ENCODE measurements around the gene RTN4RL2. TPM values are rescaled to one million over a fixed set of nuclear protein-coding genes. Genes with fewer than 3 reads are reported as not detected.

RTN4RL2 gene
- total RNA-seq, 1 experiment from 2014 or later = 0.90 TPM

GRCh38 chr11:57476757-57477506, 16.6 kb downstream of the RTN4RL2 start:
- ATAC-seq = peak; percentile 86
- ChIA-PET POLR2A (no interaction called here), CTCF (interaction anchor here (0.6 to 1.2 kb wide), 6 partner anchors 12 to 131 kb away, joined by 3 to 7 read pairs (median 4); no protein-coding TSS in a partner anchor)
- H3K9me3 ChIP-seq (ENCODE audit: control insufficient read depth, insufficient read depth, low read depth, low read length) = no peaks in the 10 kb centered on the region
- H3K36me3 ChIP-seq (ENCODE audit: control insufficient read depth, insufficient read depth, low read length) = no peaks in the 10 kb centered on the region
- no peak overlapping the region for H3K27ac ChIP-seq (ENCODE audit: low read length)
- in situ Hi-C loops (cut with HindIII; ENCODE audit: low pct_unique_long_range_greater_than_20kb, low sequenced_read_pairs) = no loop called here
- no TSS peak for BruUV-seq (replicated peaks)
- H3K4me3 ChIP-seq (ENCODE audit: low read depth in 2 of 2, low read length in 2 of 2) = peak overlapping the region; percentile 34 to 39
- DNase-seq (ENCODE audit: low read depth, low spot score) = no peak
- TF ChIP-seq TCF7L2 (IDR thresholded peaks at IDR 0.05; ENCODE audit: low read depth, low read length) (no peak), CTCF (IDR thresholded peaks at IDR 0.05) (peak; percentile 79)
- intact Hi-C loops (cut with micrococcal nuclease; ENCODE audit: unreplicated experiment) = no loop called here
- H3K27me3 ChIP-seq (ENCODE audit: control insufficient read depth, insufficient read depth, low read length) = peaks cover 15% of the 10 kb centered on the region
- H3K4me1 ChIP-seq (ENCODE audit: control insufficient read depth, insufficient read depth, low read length) = no peaks in the 10 kb centered on the region; the same call in 1 of the 2 replicates

GRCh38 chr11:57477507-57478189, 17.3 kb downstream of the RTN4RL2 start:
- H3K27me3 ChIP-seq (ENCODE audit: control insufficient read depth, insufficient read depth, low read length) = peaks cover 15% of the 10 kb centered on the region
- no peak for ATAC-seq
- ChIA-PET POLR2A (no interaction called here), CTCF (interaction anchor here (0.6 to 1.4 kb wide), 5 partner anchors 16 to 163 kb away, joined by 4 to 7 read pairs (median 6); no protein-coding TSS in a partner anchor)
- in situ Hi-C loops (cut with HindIII; ENCODE audit: low pct_unique_long_range_greater_than_20kb, low sequenced_read_pairs) = no loop called here
- H3K4me3 ChIP-seq (ENCODE audit: low read depth in 2 of 2, low read length in 2 of 2) = no peak overlapping the region
- H3K27ac ChIP-seq (ENCODE audit: low read length) = no peak overlapping the region
- DNase-seq (ENCODE audit: low read depth, low spot score) = no peak
- TF ChIP-seq REST (IDR thresholded peaks at IDR 0.05; ENCODE audit: insufficient read depth in 1 of 2, low read depth in 2 of 2, low read length in 1 of 2) (no peak), SIN3A (IDR thresholded peaks at IDR 0.05; ENCODE audit: borderline replicate concordance, insufficient read depth, low read depth, low read length) (no peak), CTCF (IDR thresholded peaks at IDR 0.05) (no peak), TCF7L2 (IDR thresholded peaks at IDR 0.05; ENCODE audit: low read depth, low read length) (no peak), POLR2AphosphoS5 (IDR thresholded peaks at IDR 0.05; ENCODE audit: low read depth, low read length) (no peak)
- no peaks in the 10 kb centered on the region for H3K36me3 ChIP-seq (ENCODE audit: control insufficient read depth, insufficient read depth, low read length)
- no peaks in the 10 kb centered on the region for H3K9me3 ChIP-seq (ENCODE audit: control insufficient read depth, insufficient read depth, low read depth, low read length)
- BruUV-seq (replicated peaks) = no TSS peak
- intact Hi-C loops (cut with micrococcal nuclease; ENCODE audit: unreplicated experiment) = no loop called here
- no peaks in the 10 kb centered on the region; the same call in 1 of the 2 replicates for H3K4me1 ChIP-seq (ENCODE audit: control insufficient read depth, insufficient read depth, low read length)
